ENCODE data around the gene MFNG.

The MFNG gene

GRCh38 chr22:37420686-37421467 lies 65.3 kb downstream of the MFNG start:
- no peak for DNase-seq

GRCh38 chr22:37419969-37420685 lies 66.1 kb downstream of the MFNG start:
- no peak for DNase-seq

- no peak for DNase-seq
Measured at GRCh38 chr22:37419370-37419968, 66.7 kb downstream of the MFNG start.

All from DMS79 (cell line).